ENCODE data around the gene DHTKD1. TPM values are rescaled to one million over a fixed set of nuclear protein-coding genes. Genes with fewer than 3 reads are reported as not detected.

DHTKD1 gene
- total RNA-seq, 1 experiment from 2014 or later = 8.1 TPM

- Histone ChIP-seq H3K36me3 (ENCODE audit: low read depth, low read length) (no peaks in the 10 kb centered on the region), H3K9me2 (replicated peaks; ENCODE audit: low read length) (no peaks in the 10 kb centered on the region), H2AFZ (ENCODE audit: low read length) (no peak overlapping the region), H3K27ac (ENCODE audit: low read length) (no peak overlapping the region), H3K27me3 (ENCODE audit: low read length) (no peaks in the 10 kb centered on the region), H4K20me1 (ENCODE audit: low read length) (no peaks in the 10 kb centered on the region), H3K4me1 (ENCODE audit: insufficient read depth, low read length) (no peaks in the 10 kb centered on the region), H3K79me2 (ENCODE audit: low read length) (no peaks in the 10 kb centered on the region), H3K4me2 (ENCODE audit: low read length) (no peak overlapping the region), H3K9ac (ENCODE audit: low read length) (no peak overlapping the region), H3F3A (ENCODE audit: low read length, unreplicated experiment) (no peaks in the 10 kb centered on the region), H3K4me3 (ENCODE audit: low read length) (no peak overlapping the region), H3K9me3 (ENCODE audit: low read length) (no peaks in the 10 kb centered on the region)
- no peak for DNase-seq
- ChIA-PET CTCF (no interaction called here), POLR2A (ENCODE audit: unreplicated experiment) (no interaction called here)
- no TSS peak for BruUV-seq (replicated peaks)
- intact Hi-C loops (cut with micrococcal nuclease) = no loop called here
- no peak for TF ChIP-seq CTCF (conservative IDR thresholded peaks at IDR 0.05; ENCODE audit: low read depth, low read length)
- TF ChIP-seq EZH2phosphoT487 (IDR thresholded peaks at IDR 0.05; ENCODE audit: borderline replicate concordance, low read length) = no peak
- TF ChIP-seq EZH2 (IDR thresholded peaks at IDR 0.05; ENCODE audit: low read length, unreplicated experiment) = no peak
- ATAC-seq = no peak
These were observed 39.0 kb downstream of the DHTKD1 start for GRCh38 chr10:12107781-12108180.

DNA sequence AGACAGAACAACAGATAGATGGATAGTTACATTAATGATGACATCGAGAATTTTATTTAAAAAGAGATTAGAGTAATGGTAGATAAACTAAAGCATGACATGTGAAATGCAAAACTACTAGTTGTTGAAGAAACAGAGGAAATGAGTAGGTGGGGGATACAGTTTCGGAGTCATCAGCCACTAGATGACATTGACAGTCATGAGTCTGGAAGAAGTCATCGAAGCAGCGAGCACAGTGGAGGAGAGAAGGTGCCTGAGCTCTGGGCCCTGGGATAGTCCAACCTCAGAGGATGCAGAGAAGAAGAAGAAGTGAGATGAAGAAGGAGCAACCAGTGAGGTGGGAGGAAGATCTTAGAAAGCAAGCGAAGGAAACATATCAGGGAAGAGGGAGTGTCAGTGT is 40.5 kb downstream of the DHTKD1 start:
- no peaks in the 10 kb centered on the region for H4K20me1 ChIP-seq (ENCODE audit: low read length)
- no peak for ATAC-seq
- no peak overlapping the region for H3K27ac ChIP-seq (ENCODE audit: low read length)
- no peak for DNase-seq
- no peaks in the 10 kb centered on the region for H3K4me1 ChIP-seq (ENCODE audit: insufficient read depth, low read length)
- intact Hi-C loops (cut with micrococcal nuclease) = no loop called here
- H2AFZ ChIP-seq (ENCODE audit: low read length) = no peak overlapping the region
- no peaks in the 10 kb centered on the region for H3K9me3 ChIP-seq (ENCODE audit: low read length)
- no peak overlapping the region for H3K4me3 ChIP-seq (ENCODE audit: low read length)
- H3K36me3 ChIP-seq (ENCODE audit: low read depth, low read length) = no peaks in the 10 kb centered on the region
- no peaks in the 10 kb centered on the region for H3F3A ChIP-seq (ENCODE audit: low read length, unreplicated experiment)
- H3K9ac ChIP-seq (ENCODE audit: low read length) = no peak overlapping the region
- ChIA-PET POLR2A (ENCODE audit: unreplicated experiment) (no interaction called here), CTCF (no interaction called here)
- no peak overlapping the region for H3K4me2 ChIP-seq (ENCODE audit: low read length)
- BruUV-seq (replicated peaks) = no TSS peak
- H3K27me3 ChIP-seq (ENCODE audit: low read length) = no peaks in the 10 kb centered on the region
- no peak for TF ChIP-seq EZH2phosphoT487 (IDR thresholded peaks at IDR 0.05; ENCODE audit: borderline replicate concordance, low read length)
- TF ChIP-seq CTCF (conservative IDR thresholded peaks at IDR 0.05; ENCODE audit: low read depth, low read length) = no peak
- no peak for TF ChIP-seq EZH2 (IDR thresholded peaks at IDR 0.05; ENCODE audit: low read length, unreplicated experiment)
- H3K79me2 ChIP-seq (ENCODE audit: low read length) = no peaks in the 10 kb centered on the region
- H3K9me2 ChIP-seq (replicated peaks; ENCODE audit: low read length) = no peaks in the 10 kb centered on the region

- Histone ChIP-seq H3K4me3 (ENCODE audit: low read length) (no peak overlapping the region), H3K9me3 (ENCODE audit: low read length) (no peaks in the 10 kb centered on the region), H3K36me3 (ENCODE audit: low read depth, low read length) (no peaks in the 10 kb centered on the region), H3K4me1 (ENCODE audit: insufficient read depth, low read length) (no peaks in the 10 kb centered on the region), H3K9ac (ENCODE audit: low read length) (no peak overlapping the region), H3K79me2 (ENCODE audit: low read length) (no peaks in the 10 kb centered on the region), H2AFZ (ENCODE audit: low read length) (no peak overlapping the region), H3K27ac (ENCODE audit: low read length) (no peak overlapping the region), H4K20me1 (ENCODE audit: low read length) (no peaks in the 10 kb centered on the region), H3K4me2 (ENCODE audit: low read length) (no peak overlapping the region), H3K9me2 (replicated peaks; ENCODE audit: low read length) (no peaks in the 10 kb centered on the region), H3F3A (ENCODE audit: low read length, unreplicated experiment) (no peaks in the 10 kb centered on the region), H3K27me3 (ENCODE audit: low read length) (no peaks in the 10 kb centered on the region)
- ChIA-PET CTCF (no interaction called here), POLR2A (ENCODE audit: unreplicated experiment) (no interaction called here)
- DNase-seq = no peak
- BruUV-seq (replicated peaks) = no TSS peak
- TF ChIP-seq EZH2 (IDR thresholded peaks at IDR 0.05; ENCODE audit: low read length, unreplicated experiment) (no peak), EZH2phosphoT487 (IDR thresholded peaks at IDR 0.05; ENCODE audit: borderline replicate concordance, low read length) (no peak), CTCF (conservative IDR thresholded peaks at IDR 0.05; ENCODE audit: low read depth, low read length) (no peak)
- intact Hi-C loops (cut with micrococcal nuclease) = no loop called here
- no peak for ATAC-seq
These were observed 42.8 kb downstream of the DHTKD1 start for GRCh38 chr10:12111528-12111927.
